ENCODE measurements around the gene ALOX5AP.

The ALOX5AP gene

DNA sequence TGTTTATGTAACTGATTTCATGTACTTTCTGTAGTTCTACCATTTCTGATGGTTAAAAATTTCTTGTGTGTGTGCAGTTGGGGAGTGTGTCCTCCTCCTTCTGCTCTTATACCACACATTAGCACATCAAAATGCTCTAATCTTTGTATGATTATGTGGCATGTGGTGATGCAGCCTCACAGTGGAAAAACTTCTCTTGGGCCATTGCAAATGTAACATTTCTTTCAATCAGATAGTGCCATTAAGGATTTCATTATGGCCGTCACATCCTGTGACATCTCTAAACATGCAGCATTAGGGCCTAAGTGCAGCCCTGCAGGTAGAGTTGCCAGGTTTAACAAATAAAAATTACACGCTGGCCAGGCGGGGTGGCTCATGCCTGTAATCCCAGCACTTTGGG is 24.9 kb upstream of the ALOX5AP start:
- Histone ChIP-seq H3K4me2 (ENCODE audit: low read length) (no peak overlapping the region), H3K9me3 (ENCODE audit: insufficient read depth, low read length) (no peaks in the 10 kb centered on the region), H3K27ac (ENCODE audit: low read length) (no peak overlapping the region), H3K4me1 (ENCODE audit: low read length) (peaks cover 14% of the 10 kb centered on the region), H3K36me3 (replicated peaks; ENCODE audit: low read depth, low read length) (no peaks in the 10 kb centered on the region), H2AFZ (ENCODE audit: low read depth, low read length) (no peak overlapping the region), H3K9ac (ENCODE audit: low read length) (no peak overlapping the region), H3K27me3 (ENCODE audit: low read depth, low read length) (peaks cover 32% of the 10 kb centered on the region), H3K79me2 (ENCODE audit: low read length) (no peaks in the 10 kb centered on the region), H3K4me3 (ENCODE audit: low read length) (no peak overlapping the region), H4K20me1 (ENCODE audit: insufficient read depth, low read length) (no peaks in the 10 kb centered on the region)
- TF ChIP-seq, protein P1, sequence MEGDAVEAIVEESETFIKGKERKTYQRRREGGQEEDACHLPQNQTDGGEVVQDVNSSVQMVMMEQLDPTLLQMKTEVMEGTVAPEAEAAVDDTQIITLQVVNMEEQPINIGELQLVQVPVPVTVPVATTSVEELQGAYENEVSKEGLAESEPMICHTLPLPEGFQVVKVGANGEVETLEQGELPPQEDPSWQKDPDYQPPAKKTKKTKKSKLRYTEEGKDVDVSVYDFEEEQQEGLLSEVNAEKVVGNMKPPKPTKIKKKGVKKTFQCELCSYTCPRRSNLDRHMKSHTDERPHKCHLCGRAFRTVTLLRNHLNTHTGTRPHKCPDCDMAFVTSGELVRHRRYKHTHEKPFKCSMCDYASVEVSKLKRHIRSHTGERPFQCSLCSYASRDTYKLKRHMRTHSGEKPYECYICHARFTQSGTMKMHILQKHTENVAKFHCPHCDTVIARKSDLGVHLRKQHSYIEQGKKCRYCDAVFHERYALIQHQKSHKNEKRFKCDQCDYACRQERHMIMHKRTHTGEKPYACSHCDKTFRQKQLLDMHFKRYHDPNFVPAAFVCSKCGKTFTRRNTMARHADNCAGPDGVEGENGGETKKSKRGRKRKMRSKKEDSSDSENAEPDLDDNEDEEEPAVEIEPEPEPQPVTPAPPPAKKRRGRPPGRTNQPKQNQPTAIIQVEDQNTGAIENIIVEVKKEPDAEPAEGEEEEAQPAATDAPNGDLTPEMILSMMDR (IDR thresholded peaks at IDR 0.05; ENCODE audit: low read depth, low read length) = no peak
- TF ChIP-seq EZH2phosphoT487 (IDR thresholded peaks at IDR 0.05; ENCODE audit: low read depth) = no peak

DNA sequence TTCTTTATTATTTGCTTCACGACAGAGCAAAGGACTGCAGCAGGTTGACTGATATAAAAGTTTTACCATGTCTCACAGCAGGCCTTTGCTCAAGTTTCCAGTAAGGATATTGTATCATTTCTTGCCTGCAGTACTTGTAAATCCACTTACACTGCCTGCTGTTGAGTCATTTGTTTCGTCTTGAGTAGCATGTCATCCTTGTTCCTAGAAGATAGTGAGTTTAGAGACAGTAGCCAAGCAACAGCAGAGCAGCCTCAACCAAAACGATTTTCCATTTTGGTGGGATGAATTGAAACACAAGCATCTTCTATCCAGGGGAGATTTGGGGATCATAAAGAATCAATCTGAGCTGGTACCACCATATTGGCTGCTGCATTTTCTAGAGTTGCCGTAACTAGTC is 24.0 kb upstream of the ALOX5AP start:
- Histone ChIP-seq H3K27ac (ENCODE audit: low read length) (no peak overlapping the region), H3K4me3 (ENCODE audit: low read length) (no peak overlapping the region), H3K4me1 (ENCODE audit: low read length) (peaks cover 14% of the 10 kb centered on the region), H3K36me3 (replicated peaks; ENCODE audit: low read depth, low read length) (no peaks in the 10 kb centered on the region), H3K27me3 (ENCODE audit: low read depth, low read length) (peaks cover 29% of the 10 kb centered on the region), H4K20me1 (ENCODE audit: insufficient read depth, low read length) (no peaks in the 10 kb centered on the region), H3K9me3 (ENCODE audit: insufficient read depth, low read length) (no peaks in the 10 kb centered on the region), H2AFZ (ENCODE audit: low read depth, low read length) (no peak overlapping the region), H3K4me2 (ENCODE audit: low read length) (no peak overlapping the region), H3K9ac (ENCODE audit: low read length) (no peak overlapping the region), H3K79me2 (ENCODE audit: low read length) (no peaks in the 10 kb centered on the region)
- TF ChIP-seq, protein P1 (IDR thresholded peaks at IDR 0.05; ENCODE audit: low read depth, low read length) = no peak
- no peak for TF ChIP-seq EZH2phosphoT487 (IDR thresholded peaks at IDR 0.05; ENCODE audit: low read depth)

DNA sequence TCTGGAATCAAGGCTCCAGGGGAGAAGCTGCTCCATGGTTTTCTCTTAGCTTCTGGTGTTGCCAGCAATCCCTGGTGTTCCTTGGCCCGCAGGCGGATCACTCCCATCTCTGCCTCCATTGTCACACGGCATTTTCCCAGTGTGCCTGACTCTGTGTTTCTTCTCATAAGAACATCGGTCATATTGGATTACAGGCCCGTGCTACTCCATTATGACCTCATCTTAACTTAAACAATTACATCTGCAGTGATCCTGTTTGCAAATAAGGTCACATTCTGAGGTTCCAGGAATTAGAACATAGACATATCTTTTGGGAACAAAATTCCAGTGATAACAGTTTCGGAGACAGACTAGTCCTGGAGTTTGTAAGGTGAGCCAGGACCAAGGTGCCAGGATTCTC is 23.5 kb upstream of the ALOX5AP start:
- H3K4me1 ChIP-seq (ENCODE audit: low read length) = peaks cover 14% of the 10 kb centered on the region
- no peak for TF ChIP-seq EZH2phosphoT487 (IDR thresholded peaks at IDR 0.05; ENCODE audit: low read depth)
- TF ChIP-seq, protein P1 (IDR thresholded peaks at IDR 0.05; ENCODE audit: low read depth, low read length) = no peak
- no peak overlapping the region for H3K27ac ChIP-seq (ENCODE audit: low read length)
- no peaks in the 10 kb centered on the region for H3K79me2 ChIP-seq (ENCODE audit: low read length)
- H3K36me3 ChIP-seq (replicated peaks; ENCODE audit: low read depth, low read length) = no peaks in the 10 kb centered on the region
- H3K9ac ChIP-seq (ENCODE audit: low read length) = no peak overlapping the region
- no peak overlapping the region for H2AFZ ChIP-seq (ENCODE audit: low read depth, low read length)
- H3K4me3 ChIP-seq (ENCODE audit: low read length) = no peak overlapping the region
- no peaks in the 10 kb centered on the region for H3K9me3 ChIP-seq (ENCODE audit: insufficient read depth, low read length)
- no peaks in the 10 kb centered on the region for H4K20me1 ChIP-seq (ENCODE audit: insufficient read depth, low read length)
- no peak overlapping the region for H3K4me2 ChIP-seq (ENCODE audit: low read length)
- peaks cover 33% of the 10 kb centered on the region for H3K27me3 ChIP-seq (ENCODE audit: low read depth, low read length)

- Histone ChIP-seq H4K20me1 (ENCODE audit: insufficient read depth, low read length) (no peaks in the 10 kb centered on the region), H3K4me3 (ENCODE audit: low read length) (no peak overlapping the region), H3K9ac (ENCODE audit: low read length) (no peak overlapping the region), H3K79me2 (ENCODE audit: low read length) (no peaks in the 10 kb centered on the region), H3K27me3 (ENCODE audit: low read depth, low read length) (peaks cover 40% of the 10 kb centered on the region), H3K9me3 (ENCODE audit: insufficient read depth, low read length) (no peaks in the 10 kb centered on the region), H3K4me1 (ENCODE audit: low read length) (peaks cover 14% of the 10 kb centered on the region), H3K27ac (ENCODE audit: low read length) (no peak overlapping the region), H2AFZ (ENCODE audit: low read depth, low read length) (no peak overlapping the region; the same call in 1 of the 2 replicates), H3K36me3 (replicated peaks; ENCODE audit: low read depth, low read length) (no peaks in the 10 kb centered on the region), H3K4me2 (ENCODE audit: low read length) (peak overlapping the region; percentile 25)
- no peak for TF ChIP-seq EZH2phosphoT487 (IDR thresholded peaks at IDR 0.05; ENCODE audit: low read depth)
- TF ChIP-seq, protein P1 (IDR thresholded peaks at IDR 0.05; ENCODE audit: low read depth, low read length) = no peak
Observed at GRCh38 chr13:30712536-30713532, 22.5 kb upstream of the ALOX5AP start.
